H1 (cell line): ENCODE data around the gene TMEM187. TPM values are rescaled to one million over a fixed set of nuclear protein-coding genes. Genes with fewer than 3 reads are reported as not detected.

ENCODE experiments used
- CTCF ChIA-PET: fragments of 300-600 bp; sonication (Branson Sonifier 250); formaldehyde crosslinking; loops from one replicate; lab custom pipeline; 2021; ENCODE audit not compliant: partially characterized antibody; lab: Charles Lee
- POLR2A ChIA-PET: fragments of 300-600 bp; sonication (Branson Sonifier 250); formaldehyde crosslinking; loops from one replicate; lab custom pipeline; 2021; ENCODE audit warnings: inconsistent platforms; ENCODE audit not compliant: partially characterized antibody; lab: Charles Lee
- DNase-seq, 2 experiments: peaks; one replicate each; pipeline versions ENCODE4 v3.0.0 to v3.0.0-alpha.2; 2010 to 2022; ENCODE audit warnings: low spot score in 2 of 2, low read depth in 1 of 2, mixed read lengths in 1 of 2
- FAIRE-seq: peaks from 2 replicates; lab custom pipeline; 2011; peaks lifted over from hg19 to GRCh38; lab: Jason Lieb, UNC
- H2AFZ ChIP-seq: 2 replicates; pipeline ENCODE4 v1.8.1; 2012; ENCODE audit warnings: low read length, inconsistent platforms
- H2AK5ac ChIP-seq: 2 replicates; pipeline ENCODE4 v1.6.1; 2013; ENCODE audit warnings: low read depth, low read length
- H2BK120ac ChIP-seq: replicated peaks from 2 replicates; pipeline ENCODE3; 2013; ENCODE audit warnings: low read depth, low read length, inconsistent platforms
- H2BK12ac ChIP-seq: 2 replicates; pipeline ENCODE4 v1.6.1; 2013; ENCODE audit warnings: low read depth, low read length
- H2BK15ac ChIP-seq: 2 replicates; pipeline ENCODE4 v1.6.1; 2013; ENCODE audit warnings: low read length
- H2BK20ac ChIP-seq: 2 replicates; pipeline ENCODE4 v1.6.1; 2013; ENCODE audit warnings: low read length
- H2BK5ac ChIP-seq: 2 replicates; pipeline ENCODE4 v1.6.1; 2013; ENCODE audit warnings: low read depth, low read length
- H3K14ac ChIP-seq: 2 replicates; pipeline ENCODE4 v1.6.1; 2013; ENCODE audit warnings: inconsistent platforms; ENCODE audit not compliant: insufficient read length
- H3K18ac ChIP-seq: 2 replicates; pipeline ENCODE4 v1.6.1; 2013; ENCODE audit warnings: low read length; ENCODE audit errors: extremely low read depth
- H3K23ac ChIP-seq: 2 replicates; pipeline ENCODE4 v1.6.1; 2013; ENCODE audit warnings: inconsistent platforms; ENCODE audit not compliant: insufficient read length
- H3K23me2 ChIP-seq: 2 replicates; pipeline ENCODE4 v1.6.1; 2013; ENCODE audit warnings: low read depth, low read length
- H3K27ac ChIP-seq: 2 replicates; pipeline ENCODE4 v1.6.1; 2011; ENCODE audit warnings: low read depth, low read length, inconsistent platforms
- H3K27me3 ChIP-seq, 4 experiments: replicated peaks in 1 of 4; 1 replicate in 1 of 4; 2 replicates in 3 of 4; pipeline versions ENCODE4 v1.6.1 to v1.8.1; 2011 to 2013; ENCODE audit warnings: low read length in 3 of 4, mild to moderate bottlenecking in 3 of 4, inconsistent platforms in 2 of 4, mixed read lengths in 2 of 4, moderate library complexity in 1 of 4; ENCODE audit not compliant: control insufficient read depth in 3 of 4, insufficient read depth in 3 of 4; ENCODE audit errors: extremely low read depth in 1 of 4
- H3K36me3 ChIP-seq, 4 experiments: 2 replicates each; pipeline versions ENCODE4 v1.6.1 to v1.8.1; 2011 to 2013; ENCODE audit warnings: mild to moderate bottlenecking in 4 of 4, low read length in 3 of 4, moderate library complexity in 2 of 4, control low read depth in 1 of 4, inconsistent platforms in 1 of 4; ENCODE audit not compliant: insufficient read depth in 4 of 4, control insufficient read depth in 2 of 4
- H3K4ac ChIP-seq: replicated peaks from 2 replicates; pipeline ENCODE3; 2013; ENCODE audit warnings: low read length, low read depth, mixed read lengths, inconsistent platforms; ENCODE audit not compliant: insufficient read length
- H3K4me1 ChIP-seq, 4 experiments: replicated peaks in 1 of 4; 1 replicate in 1 of 4; 2 replicates in 3 of 4; pipeline versions ENCODE4 v1.6.1 to v1.8.1; 2011 to 2013; ENCODE audit warnings: low read length in 3 of 4, inconsistent platforms in 2 of 4, mixed read lengths in 1 of 4; ENCODE audit not compliant: insufficient read depth in 4 of 4, control insufficient read depth in 3 of 4
- H3K4me2 ChIP-seq, 2 experiments: 2 replicates each; pipeline versions ENCODE4 v1.6.1 to v1.8.1; 2011 to 2013; ENCODE audit warnings: low read depth in 2 of 2, low read length in 2 of 2, control low read depth in 1 of 2, inconsistent platforms in 1 of 2, mild to moderate bottlenecking in 1 of 2; ENCODE audit not compliant: insufficient read depth in 1 of 2
- H3K4me3 ChIP-seq, 4 experiments: fragments of 200-600, 300-600 bp in 1 of 4; sonication (generic), shearing (Covaris generic), sonication (Bioruptor Twin) in 1 of 4; 2 replicates each; pipeline versions ENCODE4 v1.5.1 to v1.8.1; 2011 to 2016; ENCODE audit warnings: low read length in 4 of 4, low read depth in 3 of 4, control low read depth in 2 of 4, inconsistent platforms in 2 of 4, mild to moderate bottlenecking in 2 of 4, mixed read lengths in 1 of 4, moderate library complexity in 1 of 4; ENCODE audit not compliant: insufficient read depth in 2 of 4; ENCODE audit errors: extremely low read depth in 1 of 4
- H3K56ac ChIP-seq: replicated peaks from 2 replicates; pipeline ENCODE3; 2013; ENCODE audit warnings: low read depth, mild to moderate bottlenecking, mixed read lengths, low read length, inconsistent platforms; ENCODE audit not compliant: insufficient read length
- H3K79me1 ChIP-seq: 2 replicates; pipeline ENCODE4 v1.6.1; 2013; ENCODE audit warnings: low read depth, low read length, control low read depth
- H3K79me2 ChIP-seq, 2 experiments: 2 replicates each; pipeline versions ENCODE4 v1.6.1 to v1.8.1; 2012 to 2013; ENCODE audit warnings: low read length in 2 of 2, mild to moderate bottlenecking in 2 of 2, inconsistent platforms in 1 of 2; ENCODE audit not compliant: insufficient read depth in 2 of 2, control insufficient read depth in 1 of 2
- H3K9ac ChIP-seq, 4 experiments: replicated peaks in 1 of 4; 1 replicate in 1 of 4; 2 replicates in 3 of 4; pipeline versions ENCODE4 v1.6.1 to v1.8.1; 2011 to 2013; ENCODE audit warnings: low read depth in 3 of 4, low read length in 3 of 4, control low read depth in 2 of 4, mild to moderate bottlenecking in 2 of 4, moderate library complexity in 2 of 4, inconsistent platforms in 1 of 4; ENCODE audit errors: extremely low read depth in 1 of 4
- H3K9me3 ChIP-seq, 2 experiments: 2 replicates each; pipeline versions ENCODE4 v1.6.1 to v1.8.1; 2012 to 2013; ENCODE audit warnings: mild to moderate bottlenecking in 2 of 2, moderate library complexity in 2 of 2, control low read depth in 1 of 2, inconsistent platforms in 1 of 2, low read depth in 1 of 2, low read length in 1 of 2, mixed read lengths in 1 of 2; ENCODE audit not compliant: insufficient read depth in 2 of 2
- H4K20me1 ChIP-seq, 2 experiments: replicated peaks in 1 of 2; 2 replicates each; pipeline versions ENCODE3 to v1.8.1; 2011 to 2013; ENCODE audit warnings: inconsistent platforms in 2 of 2, low read length in 2 of 2, mild to moderate bottlenecking in 1 of 2; ENCODE audit not compliant: insufficient read depth in 2 of 2, control insufficient read depth in 1 of 2
- H4K5ac ChIP-seq: 2 replicates; pipeline ENCODE4 v1.6.1; 2013; ENCODE audit warnings: low read length, low read depth, mixed read lengths, inconsistent platforms; ENCODE audit not compliant: insufficient read length
- H4K8ac ChIP-seq: 2 replicates; pipeline ENCODE4 v1.8.0; 2013; ENCODE audit warnings: mild to moderate bottlenecking, moderate library complexity, low read length, inconsistent platforms; ENCODE audit not compliant: insufficient read depth; ENCODE audit errors: extremely low read depth
- H4K91ac ChIP-seq: replicated peaks from 2 replicates; pipeline ENCODE3; 2013; ENCODE audit warnings: low read length, mixed read lengths, inconsistent platforms; ENCODE audit not compliant: insufficient read length
- KDM4A ChIP-seq: IDR thresholded peaks from one replicate; pipeline ENCODE4 v1.7.1; 2012; ENCODE audit warnings: low read depth, mild to moderate bottlenecking, moderate library complexity, low read length, inconsistent platforms; ENCODE audit not compliant: severe bottlenecking
- SIRT6 ChIP-seq: IDR thresholded peaks from one replicate; pipeline ENCODE4 v1.7.1; 2012; ENCODE audit warnings: low read length, inconsistent platforms
- SP1 ChIP-seq: IDR thresholded peaks from 2 replicates; pipeline ENCODE4 v1.6.1; 2011; ENCODE audit warnings: low read depth, low read length
- WGBS, 2 experiments: shearing (Covaris generic) in 1 of 2; methylation state at CpG; one replicate each; pipeline versions ENCODE4 v1.1.6 to v1.1.7; 2013 to 2015; ENCODE audit warnings: low lambda C conversion rate in 2 of 2, mixed read lengths in 2 of 2, inconsistent platforms in 1 of 2, low coverage in 1 of 2, missing lambda C conversion rate in 1 of 2; ENCODE audit not compliant: insufficient replicate concordance in 2 of 2, insufficient coverage in 1 of 2, insufficient read length in 1 of 2; ENCODE audit errors: extremely low coverage in 1 of 2, missing lambda C conversion rate in 1 of 2; 5-methylcytosine and 5-hydroxymethylcytosine counted together
- polyA plus RNA-seq, 7 experiments: library from polyadenylated mRNA; depleted of rRNA in 3 of 7; stranded (reverse) in 5 of 7; unstranded in 2 of 7; fragments of >200 nt in 5 of 7; fragments of 200-250 nt in 2 of 7; gene quantifications; 1 replicate in 5 of 7; 2 replicates in 1 of 7; 4 replicates in 1 of 7; pipeline versions ENCODE4 v1.2.1 to v1.2.3, GENCODE V29; 2011 to 2013; ENCODE audit warnings: missing spikeins in 2 of 7, mixed read lengths in 2 of 7
- total RNA-seq: library from RNA; stranded (reverse); fragmentation: NEBNext Ultra II Directional; extraction: Animal tissue kit (Norgen Biotek cat#: 25700); gene quantifications from 2 replicates; pipeline ENCODE4 v1.2.1, GENCODE V29; 2021

Gene TMEM187
- total and polyA plus RNA-seq, 2 of the 8 experiments (the other 6 are each of a cell fraction or from before 2014, with no cell fraction given): 5.0 to 14.5 TPM

DNA sequence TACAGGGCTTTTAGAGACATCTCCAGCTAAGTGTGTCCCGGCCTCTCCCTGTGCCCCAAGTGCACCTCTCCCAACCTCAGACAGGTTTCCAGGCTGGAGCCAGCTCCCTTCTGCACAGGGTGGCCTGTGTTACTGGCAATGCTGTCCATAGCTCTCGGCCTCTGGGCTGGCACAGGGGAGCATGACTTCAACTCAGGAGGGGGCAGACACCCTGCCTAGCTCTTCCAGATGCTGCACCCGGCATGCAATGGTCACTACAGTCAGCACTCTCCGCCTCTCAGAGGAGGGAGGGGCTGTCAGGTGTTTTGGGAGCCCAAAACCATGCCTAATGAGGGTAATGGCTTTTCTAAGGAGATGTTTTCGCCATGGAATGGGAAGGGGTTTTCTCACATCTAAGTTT lies 49.6 kb downstream of the TMEM187 start:
- Histone ChIP-seq H3K4me1 (peaks cover 2 to 29% (median 9%) of the 10 kb centered on the region in 4 experiments), H3K14ac (no peak overlapping the region), H4K20me1 (no peaks in the 10 kb centered on the region), H3K18ac (no peak overlapping the region), H3K79me2 (no peaks in the 10 kb centered on the region), H2AFZ (no peak overlapping the region), H4K91ac (no peak overlapping the region), H2BK5ac (no peak overlapping the region; the same call in 1 of the 2 replicates), H3K23me2 (peaks cover 2% of the 10 kb centered on the region; the same call in 1 of the 2 replicates), H3K36me3 (peaks cover 0 to 6% (median 2%) of the 10 kb centered on the region in 4 experiments; a peak in 3 of 8 replicates), H3K4me2 (no peak overlapping the region; a peak in 1 of 4 replicates), H2AK5ac (no peak overlapping the region), H3K4ac (no peak overlapping the region), H2BK20ac (no peak overlapping the region), H3K27me3 (no peaks in the 10 kb centered on the region), H3K56ac (no peak overlapping the region), H3K9me3 (no peaks in the 10 kb centered on the region), H4K5ac (no peak overlapping the region), H3K79me1 (no peaks in the 10 kb centered on the region), H2BK120ac (no peak overlapping the region), H4K8ac (no peak overlapping the region), H3K9ac (no peak overlapping the region), H2BK15ac (no peak overlapping the region), H3K23ac (no peak overlapping the region), H3K4me3 (no peak overlapping the region), H2BK12ac (no peak overlapping the region), H3K27ac (no peak overlapping the region)
- DNase-seq (no peak), FAIRE-seq (peak; percentile 77)
- no peak for TF ChIP-seq SP1
- no peak for TF ChIP-seq SIRT6
- no peak for TF ChIP-seq KDM4A
- 82% methylated on average over 5 of the region's 5 CpGs; no CpG with 5 or more reads in 1 of the 2 experiments for WGBS, 2 experiments
- ChIA-PET CTCF (interaction anchor here (1.5 kb wide), 1 partner anchor 74 kb away, joined by 3 read pairs; no protein-coding TSS in a partner anchor), POLR2A (interaction anchor here (0.7 to 1.3 kb wide), 3 partner anchors 10 to 76 kb away, joined by 3 to 4 read pairs (median 3); partner anchors contain the start of gene MECP2)
